Measurements from ENCODE around the gene GPR4.
A peak's percentile ranks its signal among the peaks of the same experiment; 100 is the strongest.

DNA sequence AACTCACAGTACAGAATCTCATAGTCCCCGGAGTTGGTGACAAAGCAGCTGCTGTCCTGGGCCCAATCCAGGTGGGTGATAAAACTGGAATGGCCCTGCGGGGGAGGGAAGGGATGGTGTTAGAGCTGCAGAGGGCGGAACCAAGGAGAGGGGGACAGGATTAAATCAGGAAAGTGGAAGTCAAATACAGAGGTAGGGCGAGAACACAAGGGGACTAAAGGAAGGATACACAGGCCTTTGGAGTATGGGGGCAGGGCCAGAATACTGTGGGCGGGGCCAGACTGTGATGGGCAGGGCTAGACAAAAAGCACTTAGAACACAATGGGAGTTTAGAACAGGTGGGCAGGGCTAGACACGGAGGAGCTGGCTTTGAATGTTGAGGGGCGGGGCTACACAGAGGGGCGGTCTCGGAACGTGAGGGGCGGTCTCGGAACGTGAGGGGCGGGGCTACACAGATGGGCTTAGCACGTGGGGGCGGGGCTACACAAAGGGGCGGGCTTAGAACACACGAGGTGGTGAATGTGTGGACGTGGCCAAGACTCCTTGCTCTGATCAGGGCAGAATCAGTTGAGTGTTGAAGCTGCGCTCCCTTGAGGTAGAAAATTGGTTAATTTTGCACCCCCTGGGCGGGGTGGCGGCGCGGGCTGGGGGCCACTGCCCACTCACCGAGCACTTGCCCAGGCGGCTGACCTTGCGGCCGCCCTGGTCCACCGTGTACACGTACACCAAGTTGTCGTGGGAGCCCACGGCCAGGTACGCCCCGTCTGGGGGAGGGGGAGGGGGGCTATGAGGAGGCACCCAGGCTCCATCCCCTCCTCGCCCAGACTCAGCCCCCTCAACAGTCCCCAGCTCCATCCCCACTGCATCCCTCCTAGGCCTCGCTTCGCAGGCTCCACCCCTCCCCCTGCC is 14.0 kb upstream of the GPR4 start:
- TF ChIP-seq, protein P1, sequence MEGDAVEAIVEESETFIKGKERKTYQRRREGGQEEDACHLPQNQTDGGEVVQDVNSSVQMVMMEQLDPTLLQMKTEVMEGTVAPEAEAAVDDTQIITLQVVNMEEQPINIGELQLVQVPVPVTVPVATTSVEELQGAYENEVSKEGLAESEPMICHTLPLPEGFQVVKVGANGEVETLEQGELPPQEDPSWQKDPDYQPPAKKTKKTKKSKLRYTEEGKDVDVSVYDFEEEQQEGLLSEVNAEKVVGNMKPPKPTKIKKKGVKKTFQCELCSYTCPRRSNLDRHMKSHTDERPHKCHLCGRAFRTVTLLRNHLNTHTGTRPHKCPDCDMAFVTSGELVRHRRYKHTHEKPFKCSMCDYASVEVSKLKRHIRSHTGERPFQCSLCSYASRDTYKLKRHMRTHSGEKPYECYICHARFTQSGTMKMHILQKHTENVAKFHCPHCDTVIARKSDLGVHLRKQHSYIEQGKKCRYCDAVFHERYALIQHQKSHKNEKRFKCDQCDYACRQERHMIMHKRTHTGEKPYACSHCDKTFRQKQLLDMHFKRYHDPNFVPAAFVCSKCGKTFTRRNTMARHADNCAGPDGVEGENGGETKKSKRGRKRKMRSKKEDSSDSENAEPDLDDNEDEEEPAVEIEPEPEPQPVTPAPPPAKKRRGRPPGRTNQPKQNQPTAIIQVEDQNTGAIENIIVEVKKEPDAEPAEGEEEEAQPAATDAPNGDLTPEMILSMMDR (IDR thresholded peaks at IDR 0.05), result no peak
- TF ChIP-seq MXI1 (IDR thresholded peaks at IDR 0.05; ENCODE audit: low read depth, low read length), result peak; percentile 26; the same call in 1 of the 2 replicates
- no peak for TF ChIP-seq EP300 (IDR thresholded peaks at IDR 0.05; ENCODE audit: borderline replicate concordance in 1 of 2, low read depth in 1 of 2, low read length in 1 of 2)
- no peak for TF ChIP-seq ELF1 (IDR thresholded peaks at IDR 0.05)
- TF ChIP-seq, protein P2, sequence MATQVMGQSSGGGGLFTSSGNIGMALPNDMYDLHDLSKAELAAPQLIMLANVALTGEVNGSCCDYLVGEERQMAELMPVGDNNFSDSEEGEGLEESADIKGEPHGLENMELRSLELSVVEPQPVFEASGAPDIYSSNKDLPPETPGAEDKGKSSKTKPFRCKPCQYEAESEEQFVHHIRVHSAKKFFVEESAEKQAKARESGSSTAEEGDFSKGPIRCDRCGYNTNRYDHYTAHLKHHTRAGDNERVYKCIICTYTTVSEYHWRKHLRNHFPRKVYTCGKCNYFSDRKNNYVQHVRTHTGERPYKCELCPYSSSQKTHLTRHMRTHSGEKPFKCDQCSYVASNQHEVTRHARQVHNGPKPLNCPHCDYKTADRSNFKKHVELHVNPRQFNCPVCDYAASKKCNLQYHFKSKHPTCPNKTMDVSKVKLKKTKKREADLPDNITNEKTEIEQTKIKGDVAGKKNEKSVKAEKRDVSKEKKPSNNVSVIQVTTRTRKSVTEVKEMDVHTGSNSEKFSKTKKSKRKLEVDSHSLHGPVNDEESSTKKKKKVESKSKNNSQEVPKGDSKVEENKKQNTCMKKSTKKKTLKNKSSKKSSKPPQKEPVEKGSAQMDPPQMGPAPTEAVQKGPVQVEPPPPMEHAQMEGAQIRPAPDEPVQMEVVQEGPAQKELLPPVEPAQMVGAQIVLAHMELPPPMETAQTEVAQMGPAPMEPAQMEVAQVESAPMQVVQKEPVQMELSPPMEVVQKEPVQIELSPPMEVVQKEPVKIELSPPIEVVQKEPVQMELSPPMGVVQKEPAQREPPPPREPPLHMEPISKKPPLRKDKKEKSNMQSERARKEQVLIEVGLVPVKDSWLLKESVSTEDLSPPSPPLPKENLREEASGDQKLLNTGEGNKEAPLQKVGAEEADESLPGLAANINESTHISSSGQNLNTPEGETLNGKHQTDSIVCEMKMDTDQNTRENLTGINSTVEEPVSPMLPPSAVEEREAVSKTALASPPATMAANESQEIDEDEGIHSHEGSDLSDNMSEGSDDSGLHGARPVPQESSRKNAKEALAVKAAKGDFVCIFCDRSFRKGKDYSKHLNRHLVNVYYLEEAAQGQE (IDR thresholded peaks at IDR 0.05; ENCODE audit: low read depth, low read length), result no peak
- no peak for TF ChIP-seq TAF1 (IDR thresholded peaks at IDR 0.05; ENCODE audit: borderline replicate concordance, low read depth, low read length)
- no peak for TF ChIP-seq RFX5 (IDR thresholded peaks at IDR 0.05; ENCODE audit: low read length)
- TF ChIP-seq POLR2AphosphoS5 (IDR thresholded peaks at IDR 0.05; ENCODE audit: low read depth, low read length), result no peak
